ENCODE data around the gene FOXC1. TPM values are rescaled to one million over a fixed set of nuclear protein-coding genes. Genes with fewer than 3 reads are reported as not detected.

Gene FOXC1
- total and polyA plus RNA-seq, 2 donors, result 3.7 to 17.3 TPM

- Histone ChIP-seq H3K9me3 (ENCODE audit: control insufficient read depth in 2 of 2, insufficient read depth in 1 of 2, low read length in 1 of 2) (no peaks in the 10 kb centered on the region), H3K27ac (ENCODE audit: low read depth in 1 of 2, low read length in 1 of 2) (no peak overlapping the region), H3K4me1 (ENCODE audit: control insufficient read depth in 2 of 2, insufficient read depth in 2 of 2, low read length in 2 of 2) (peaks cover 0 to 7% of the 10 kb centered on the region in 2 donors), H3K4me3 (ENCODE audit: low read length in 2 of 2) (no peak overlapping the region), H3K36me3 (ENCODE audit: control insufficient read depth in 2 of 2, insufficient read depth in 2 of 2, low read length in 1 of 2) (no peaks in the 10 kb centered on the region), H3K27me3 (ENCODE audit: control insufficient read depth in 2 of 2, insufficient read depth in 1 of 2, low read length in 1 of 2) (peaks cover 0 to 2% of the 10 kb centered on the region in 2 donors)
- no peak for DNase-seq (ENCODE audit: low read depth in 6 of 9, low spot score in 9 of 9)
- 93% methylated on average over 6 of the region's 6 CpGs for WGBS
These were observed 29.6 kb upstream of the FOXC1 start for GRCh38 chr6:1580109-1580508.

DNA sequence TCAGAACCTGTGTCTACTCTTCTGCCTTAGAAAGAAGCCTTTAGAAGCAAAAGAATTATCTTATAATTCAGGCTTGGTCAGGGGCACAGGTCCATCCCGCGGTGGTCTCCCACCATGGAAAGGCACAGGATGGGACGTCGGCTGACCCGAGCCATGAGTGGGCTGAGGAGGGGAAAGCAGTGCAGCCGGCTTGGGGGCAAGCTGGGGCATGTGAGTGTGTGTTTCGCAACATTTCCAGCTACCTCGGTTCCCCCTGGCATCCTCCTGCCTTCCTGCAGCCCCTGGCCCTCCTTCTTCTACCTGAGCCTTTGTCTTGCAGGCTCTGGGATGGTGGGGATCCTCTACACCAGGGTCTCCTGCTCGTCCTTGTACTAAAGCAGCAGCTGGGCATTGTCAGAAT lies 29.1 kb upstream of the FOXC1 start:
- WGBS, result 81% methylated on average over 9 of the region's 9 CpGs
- no peak overlapping the region for H3K27ac ChIP-seq (ENCODE audit: low read depth in 1 of 2, low read length in 1 of 2)

DNA sequence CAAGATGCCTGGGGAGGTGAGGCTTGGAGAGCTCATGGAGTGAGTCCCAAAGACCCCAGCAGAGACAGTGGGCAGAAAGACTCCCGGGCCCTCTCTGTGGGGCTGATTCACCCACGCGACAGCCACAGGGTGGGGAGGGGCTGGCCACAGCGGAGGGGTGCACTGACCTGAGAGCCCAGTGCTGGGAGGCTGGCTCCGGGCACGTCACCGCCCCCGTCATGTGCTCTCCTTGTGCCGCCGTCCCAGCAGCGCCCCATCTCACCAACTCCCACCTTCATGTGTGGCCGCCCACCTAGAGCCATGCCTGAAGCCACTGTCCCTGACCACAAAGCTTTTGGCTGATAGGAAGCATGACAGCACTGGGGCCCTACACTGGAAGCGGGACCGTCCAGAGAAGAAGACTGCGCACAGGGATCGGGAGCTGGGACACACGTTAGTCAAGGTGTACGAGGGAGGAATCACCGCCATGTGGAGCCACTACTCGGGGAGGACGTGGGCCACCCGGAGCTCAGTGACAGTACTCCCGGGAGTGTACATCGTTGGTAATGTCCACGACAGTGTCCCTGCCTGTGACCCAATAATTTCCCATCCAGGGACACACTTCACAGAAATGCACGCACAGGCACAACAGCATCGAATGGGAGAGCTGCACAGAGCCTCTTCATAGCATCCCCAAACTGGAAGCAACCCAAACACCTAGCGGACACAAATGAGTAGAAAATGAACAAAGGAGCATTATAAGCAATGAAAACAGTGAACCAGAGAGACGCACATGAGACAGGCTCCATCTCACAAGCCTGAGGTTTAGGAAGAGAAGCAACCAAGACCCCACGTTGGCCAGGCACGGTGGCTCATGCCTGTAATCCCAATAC lies 28.4 kb upstream of the FOXC1 start:
- Histone ChIP-seq H3K9me3 (ENCODE audit: control insufficient read depth in 2 of 2, insufficient read depth in 1 of 2, low read length in 1 of 2) (no peaks in the 10 kb centered on the region), H3K36me3 (ENCODE audit: control insufficient read depth in 2 of 2, insufficient read depth in 2 of 2, low read length in 1 of 2) (no peaks in the 10 kb centered on the region), H3K27me3 (ENCODE audit: control insufficient read depth in 2 of 2, insufficient read depth in 1 of 2, low read length in 1 of 2) (peaks cover 0 to 8% of the 10 kb centered on the region in 2 donors), H3K4me3 (ENCODE audit: low read length in 2 of 2) (no peak overlapping the region), H3K27ac (ENCODE audit: low read depth in 1 of 2, low read length in 1 of 2) (no peak overlapping the region), H3K4me1 (ENCODE audit: control insufficient read depth in 2 of 2, insufficient read depth in 2 of 2, low read length in 2 of 2) (peaks cover 0 to 5% of the 10 kb centered on the region in 2 donors)
- WGBS, result 95% methylated on average over 31 of the region's 31 CpGs
- no peak for DNase-seq (ENCODE audit: low read depth in 6 of 9, low spot score in 9 of 9)

More for the DNA sequence above, 29.1 kb upstream of the FOXC1 start:
- no peaks in the 10 kb centered on the region for H3K9me3 ChIP-seq (ENCODE audit: control insufficient read depth in 2 of 2, insufficient read depth in 1 of 2, low read length in 1 of 2)
- H3K27me3 ChIP-seq (ENCODE audit: control insufficient read depth in 2 of 2, insufficient read depth in 1 of 2, low read length in 1 of 2), result peaks cover 0 to 6% of the 10 kb centered on the region in 2 donors
- no peak overlapping the region for H3K4me3 ChIP-seq (ENCODE audit: low read length in 2 of 2)
- H3K36me3 ChIP-seq (ENCODE audit: control insufficient read depth in 2 of 2, insufficient read depth in 2 of 2, low read length in 1 of 2), result no peaks in the 10 kb centered on the region
- peaks cover 0 to 5% of the 10 kb centered on the region in 2 donors for H3K4me1 ChIP-seq (ENCODE audit: control insufficient read depth in 2 of 2, insufficient read depth in 2 of 2, low read length in 2 of 2)
- no peak for DNase-seq (ENCODE audit: low read depth in 6 of 9, low spot score in 9 of 9)

DNA sequence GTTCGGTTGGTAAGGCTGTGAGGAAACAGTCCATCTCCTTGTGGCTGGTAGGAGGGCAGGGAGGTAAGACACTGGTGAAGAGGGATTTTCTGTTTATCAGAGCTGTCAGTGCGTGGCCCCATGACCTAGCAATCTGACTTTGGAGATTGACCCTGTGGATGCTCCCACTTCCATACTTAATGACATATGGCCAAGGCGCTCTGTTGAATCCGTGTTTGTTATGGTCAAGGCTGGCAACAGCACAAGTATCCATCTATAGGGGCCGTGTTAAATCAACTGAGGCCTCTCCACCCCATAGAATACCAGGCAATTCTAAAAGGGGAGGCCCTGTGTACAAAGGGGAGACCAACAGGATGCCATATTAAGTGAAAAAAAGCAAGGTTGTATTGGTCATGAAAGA lies 25.6 kb upstream of the FOXC1 start:
- no peaks in the 10 kb centered on the region for H3K36me3 ChIP-seq (ENCODE audit: control insufficient read depth in 2 of 2, insufficient read depth in 2 of 2, low read length in 1 of 2)
- H3K4me1 ChIP-seq (ENCODE audit: control insufficient read depth in 2 of 2, insufficient read depth in 2 of 2, low read length in 2 of 2), result peaks cover 0 to 5% of the 10 kb centered on the region in 2 donors
- H3K27me3 ChIP-seq (ENCODE audit: control insufficient read depth in 2 of 2, insufficient read depth in 1 of 2, low read length in 1 of 2), result peaks cover 0 to 6% of the 10 kb centered on the region in 2 donors
- 77% methylated on average over 5 of the region's 5 CpGs for WGBS
- H3K4me3 ChIP-seq (ENCODE audit: low read length in 2 of 2), result no peak overlapping the region
- no peak overlapping the region for H3K27ac ChIP-seq (ENCODE audit: low read depth in 1 of 2, low read length in 1 of 2)
- H3K9me3 ChIP-seq (ENCODE audit: control insufficient read depth in 2 of 2, insufficient read depth in 1 of 2, low read length in 1 of 2), result no peaks in the 10 kb centered on the region
- no peak for DNase-seq (ENCODE audit: low read depth in 6 of 9, low spot score in 9 of 9)

GRCh38 chr6:1584996-1585668 lies 24.6 kb upstream of the FOXC1 start:
- WGBS, result 91% methylated on average over 14 of the region's 14 CpGs
- Histone ChIP-seq H3K4me1 (ENCODE audit: control insufficient read depth in 2 of 2, insufficient read depth in 2 of 2, low read length in 2 of 2) (peaks cover 0 to 5% of the 10 kb centered on the region in 2 donors), H3K4me3 (ENCODE audit: low read length in 2 of 2) (no peak overlapping the region), H3K36me3 (ENCODE audit: control insufficient read depth in 2 of 2, insufficient read depth in 2 of 2, low read length in 1 of 2) (no peaks in the 10 kb centered on the region), H3K9me3 (ENCODE audit: control insufficient read depth in 2 of 2, insufficient read depth in 1 of 2, low read length in 1 of 2) (no peaks in the 10 kb centered on the region), H3K27me3 (ENCODE audit: control insufficient read depth in 2 of 2, insufficient read depth in 1 of 2, low read length in 1 of 2) (peaks cover 0 to 7% of the 10 kb centered on the region in 2 donors), H3K27ac (ENCODE audit: low read depth in 1 of 2, low read length in 1 of 2) (no peak overlapping the region)
- DNase-seq (ENCODE audit: low read depth in 6 of 9, low spot score in 9 of 9), result no peak

GRCh38 chr6:1585669-1586049 lies 24.1 kb upstream of the FOXC1 start:
- H3K4me3 ChIP-seq (ENCODE audit: low read length in 2 of 2), result no peak overlapping the region
- H3K9me3 ChIP-seq (ENCODE audit: control insufficient read depth in 2 of 2, insufficient read depth in 1 of 2, low read length in 1 of 2), result no peaks in the 10 kb centered on the region
- DNase-seq (ENCODE audit: low read depth in 6 of 9, low spot score in 9 of 9), result no peak
- H3K4me1 ChIP-seq (ENCODE audit: control insufficient read depth in 2 of 2, insufficient read depth in 2 of 2, low read length in 2 of 2), result peaks cover 0 to under 1% of the 10 kb centered on the region in 2 donors
- H3K36me3 ChIP-seq (ENCODE audit: control insufficient read depth in 2 of 2, insufficient read depth in 2 of 2, low read length in 1 of 2), result no peaks in the 10 kb centered on the region
- no peak overlapping the region for H3K27ac ChIP-seq (ENCODE audit: low read depth in 1 of 2, low read length in 1 of 2)
- 96% methylated on average over 12 of the region's 12 CpGs for WGBS
- peaks cover 0 to 8% of the 10 kb centered on the region in 2 donors for H3K27me3 ChIP-seq (ENCODE audit: control insufficient read depth in 2 of 2, insufficient read depth in 1 of 2, low read length in 1 of 2)

- H3K36me3 ChIP-seq (ENCODE audit: control insufficient read depth in 2 of 2, insufficient read depth in 2 of 2, low read length in 1 of 2), result no peaks in the 10 kb centered on the region
- H3K27me3 ChIP-seq (ENCODE audit: control insufficient read depth in 2 of 2, insufficient read depth in 1 of 2, low read length in 1 of 2), result peaks cover 0 to 10% of the 10 kb centered on the region in 2 donors
- no peaks in the 10 kb centered on the region for H3K9me3 ChIP-seq (ENCODE audit: control insufficient read depth in 2 of 2, insufficient read depth in 1 of 2, low read length in 1 of 2)
- no peaks in the 10 kb centered on the region for H3K4me1 ChIP-seq (ENCODE audit: control insufficient read depth in 2 of 2, insufficient read depth in 2 of 2, low read length in 2 of 2)
- DNase-seq (ENCODE audit: low read depth in 6 of 9, low spot score in 9 of 9), result no peak
- H3K4me3 ChIP-seq (ENCODE audit: low read length in 2 of 2), result no peak overlapping the region
- no peak overlapping the region for H3K27ac ChIP-seq (ENCODE audit: low read depth in 1 of 2, low read length in 1 of 2)
- 94% methylated on average over 7 of the region's 7 CpGs for WGBS
These were observed 23.5 kb upstream of the FOXC1 start for GRCh38 chr6:1586256-1586655.

GRCh38 chr6:1586861-1587450 lies 22.8 kb upstream of the FOXC1 start:
- Histone ChIP-seq H3K9me3 (ENCODE audit: control insufficient read depth in 2 of 2, insufficient read depth in 1 of 2, low read length in 1 of 2) (no peaks in the 10 kb centered on the region), H3K27ac (ENCODE audit: low read depth in 1 of 2, low read length in 1 of 2) (no peak overlapping the region), H3K4me3 (ENCODE audit: low read length in 2 of 2) (no peak overlapping the region), H3K4me1 (ENCODE audit: control insufficient read depth in 2 of 2, insufficient read depth in 2 of 2, low read length in 2 of 2) (no peaks in the 10 kb centered on the region), H3K36me3 (ENCODE audit: control insufficient read depth in 2 of 2, insufficient read depth in 2 of 2, low read length in 1 of 2) (no peaks in the 10 kb centered on the region), H3K27me3 (ENCODE audit: control insufficient read depth in 2 of 2, insufficient read depth in 1 of 2, low read length in 1 of 2) (peaks cover 0 to 13% of the 10 kb centered on the region in 2 donors)
- no peak for DNase-seq (ENCODE audit: low read depth in 6 of 9, low spot score in 9 of 9)
- WGBS, result 86% methylated on average over 5 of the region's 5 CpGs

GRCh38 chr6:1587546-1587945 lies 22.2 kb upstream of the FOXC1 start:
- WGBS, result 91% methylated on average over 7 of the region's 7 CpGs

More at GRCh38 chr6:1587546-1587945, 22.2 kb upstream of the FOXC1 start:
- Histone ChIP-seq H3K4me3 (ENCODE audit: low read length in 2 of 2) (no peak overlapping the region), H3K27me3 (ENCODE audit: control insufficient read depth in 2 of 2, insufficient read depth in 1 of 2, low read length in 1 of 2) (peaks cover 0 to 16% of the 10 kb centered on the region in 2 donors), H3K36me3 (ENCODE audit: control insufficient read depth in 2 of 2, insufficient read depth in 2 of 2, low read length in 1 of 2) (no peaks in the 10 kb centered on the region), H3K9me3 (ENCODE audit: control insufficient read depth in 2 of 2, insufficient read depth in 1 of 2, low read length in 1 of 2) (no peaks in the 10 kb centered on the region), H3K4me1 (ENCODE audit: control insufficient read depth in 2 of 2, insufficient read depth in 2 of 2, low read length in 2 of 2) (no peaks in the 10 kb centered on the region), H3K27ac (ENCODE audit: low read depth in 1 of 2, low read length in 1 of 2) (no peak overlapping the region)
- no peak for DNase-seq (ENCODE audit: low read depth in 6 of 9, low spot score in 9 of 9)

Measured in thymus (tissue), 11 donors.